H1 (cell line): ENCODE measurements around the gene SLC4A9.

Source experiments
- POLR2AphosphoS5 ChIP-seq: IDR thresholded peaks from 2 replicates; pipeline ENCODE4 v1.6.1; 2011; ENCODE audit warnings: low read depth, low read length
- SUZ12 ChIP-seq: fragments of 200-600 bp; sonication (generic); IDR thresholded peaks from 2 replicates; pipeline ENCODE4 v1.6.1; 2012; ENCODE audit warnings: mild to moderate bottlenecking, inconsistent platforms, low read length, moderate library complexity, mixed read lengths

DNA sequence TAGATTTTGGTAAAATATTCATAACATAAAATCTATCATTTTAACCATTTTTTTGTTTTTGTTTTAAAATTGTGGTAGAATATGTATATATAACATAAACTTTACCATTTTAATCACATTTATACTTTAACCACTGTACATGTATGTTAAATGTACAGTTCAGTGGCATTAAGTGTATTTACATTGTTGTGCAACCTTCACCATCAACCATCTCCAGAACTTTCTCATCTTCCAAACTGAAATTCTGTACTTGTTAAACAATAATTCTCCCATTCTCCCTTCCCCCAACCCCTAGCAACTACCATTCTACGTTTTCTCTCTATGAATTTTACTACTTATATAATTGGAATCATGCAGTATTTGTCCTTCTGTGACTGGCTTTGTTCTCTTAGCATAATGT, 53.2 kb downstream of the SLC4A9 start:
- TF ChIP-seq SUZ12 = no peak
- no peak for TF ChIP-seq POLR2AphosphoS5
